Measurements from ENCODE around the gene SACM1L.

DNA sequence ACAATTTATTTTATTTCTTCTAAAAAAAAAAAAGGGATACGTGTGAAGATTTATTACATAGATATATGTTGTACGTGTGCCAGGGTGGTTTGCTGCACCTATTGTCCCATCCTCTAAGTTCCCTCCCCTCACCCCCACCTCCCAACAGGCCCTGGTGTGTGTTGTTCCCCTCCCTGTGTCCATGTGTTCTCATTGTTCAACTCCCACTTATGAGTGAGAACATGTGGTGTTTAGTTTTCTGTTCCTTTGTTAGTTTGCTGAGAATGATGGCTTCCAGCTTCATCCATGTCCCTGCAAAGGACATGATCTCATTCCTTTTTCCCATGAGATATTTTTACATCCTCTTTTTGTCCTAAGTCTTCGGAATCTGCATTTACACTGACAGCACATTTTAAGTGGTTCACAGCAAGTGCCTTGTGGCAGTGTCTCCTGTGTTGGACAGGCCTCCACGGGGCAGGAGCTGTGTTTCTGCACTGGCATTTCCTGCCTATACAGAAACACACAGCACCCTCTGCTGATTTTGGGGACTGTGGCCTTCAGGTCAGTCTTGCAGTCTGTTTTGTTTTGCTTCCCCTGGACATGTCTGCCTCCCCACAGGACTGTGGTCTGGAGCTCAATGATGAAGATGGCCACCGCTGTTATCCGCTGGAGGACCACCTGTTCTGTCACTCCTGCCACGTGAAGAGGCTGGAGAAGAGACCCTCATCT is 12.7 kb upstream of the SACM1L start:
- TF ChIP-seq SIN3A (conservative IDR thresholded peaks at IDR 0.05 in 1 of 2, IDR thresholded peaks at IDR 0.05 in 1 of 2; ENCODE audit: low read depth in 1 of 2, low read length in 2 of 2) (no peak), CEBPB (IDR thresholded peaks at IDR 0.05; ENCODE audit: low read depth, low read length) (no peak)

All from H1 (cell line).